ENCODE results near the gene TSPAN14. TPM values are rescaled to one million over a fixed set of nuclear protein-coding genes. Genes with fewer than 3 reads are reported as not detected.
A peak's percentile ranks its signal among the peaks of the same experiment; 100 is the strongest.

Gene TSPAN14
- total and polyA plus RNA-seq, 2 of the 13 experiments (the other 11 are each of a cell fraction or from before 2014, with no cell fraction given) = 24.1 to 80.6 TPM

DNA sequence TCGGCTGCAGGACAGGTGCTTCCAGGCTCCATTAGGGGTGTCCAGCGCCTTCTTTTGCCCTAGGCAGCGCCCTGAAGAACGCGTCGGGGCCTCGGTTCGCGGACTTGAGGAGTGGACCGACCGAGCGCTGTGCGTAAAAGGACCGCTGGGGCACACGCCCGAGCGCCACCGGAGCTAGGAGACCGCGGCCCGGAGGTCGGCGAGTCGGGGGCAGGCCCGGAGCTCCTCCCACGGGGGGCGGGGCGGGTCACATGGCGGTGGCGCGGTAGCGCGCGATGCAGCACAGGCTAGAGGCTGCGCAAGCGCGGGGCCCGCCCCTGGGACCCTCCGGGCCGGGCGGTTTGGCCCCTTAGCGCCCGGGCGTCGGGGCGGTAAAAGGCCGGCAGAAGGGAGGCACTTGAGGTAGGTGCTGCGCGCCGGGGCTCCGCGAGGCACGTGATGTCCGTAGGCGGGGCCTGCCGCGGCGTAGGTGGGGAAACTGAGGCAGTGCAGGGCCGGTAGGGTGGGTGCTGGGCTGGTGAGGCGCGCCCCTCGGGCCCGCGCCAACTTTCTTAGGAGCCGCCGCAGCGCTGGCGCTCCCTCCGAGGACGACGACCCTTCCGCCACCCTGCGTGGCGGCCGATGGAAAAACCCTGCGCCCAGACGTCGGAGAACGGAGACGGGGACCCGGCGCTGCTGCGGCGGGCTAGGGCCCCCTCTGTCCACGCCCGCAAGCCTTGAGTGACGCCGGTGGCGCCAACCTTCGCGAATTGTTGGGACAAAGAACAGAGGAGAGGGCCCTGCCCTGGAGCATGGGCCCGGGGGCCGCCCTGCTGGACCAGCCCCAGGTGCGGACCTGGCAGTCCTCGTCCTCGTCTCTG, 45.6 kb upstream of the TSPAN14 start, which contains the start of gene PRXL2A (continued):
- TF ChIP-seq ZSCAN12 (CRISPR knock-in tag; IDR thresholded peaks at IDR 0.05) (0 out of 2 replicates have a peak, but pooled peaks have one; percentile 50), SALL2 (CRISPR knock-in tag; IDR thresholded peaks at IDR 0.05) (no peak), ZNF17 (CRISPR knock-in tag; IDR thresholded peaks at IDR 0.05) (no peak), SMAD3 (CRISPR knock-in tag; IDR thresholded peaks at IDR 0.05) (no peak), PRDM15 (CRISPR knock-in tag; IDR thresholded peaks at IDR 0.05) (peak; percentile 65; the same call in 1 of the 2 replicates), GFI1 (CRISPR knock-in tag; IDR thresholded peaks at IDR 0.05; ENCODE audit: borderline replicate concordance) (peak; percentile 5; the same call in 1 of the 2 replicates), ZFP36L2 (CRISPR knock-in tag; IDR thresholded peaks at IDR 0.05) (no peak), PHB2 (IDR thresholded peaks at IDR 0.05; ENCODE audit: partially characterized antibody) (no peak), ZNF34 (CRISPR knock-in tag; IDR thresholded peaks at IDR 0.05; ENCODE audit: borderline replicate concordance) (no peak; the same call in 1 of the 2 replicates), FOXA3 (CRISPR knock-in tag; IDR thresholded peaks at IDR 0.05) (no peak), ZNF3 (CRISPR knock-in tag; IDR thresholded peaks at IDR 0.05) (0 out of 2 replicates have a peak, but pooled peaks have one; percentile 8), MXI1 (IDR thresholded peaks at IDR 0.05; ENCODE audit: borderline replicate concordance, low read depth, low read length) (peak; percentile 87; the same call in 2 of the 3 replicates), DMAP1 (CRISPR knock-in tag; IDR thresholded peaks at IDR 0.05) (peak; percentile 26; the same call in 1 of the 2 replicates), AGO1 (IDR thresholded peaks at IDR 0.05; ENCODE audit: low read depth, low read length, poor library complexity, severe bottlenecking) (peak; percentile 27), ZNF615 (CRISPR knock-in tag; IDR thresholded peaks at IDR 0.05; ENCODE audit: borderline replicate concordance) (no peak; the same call in 1 of the 2 replicates), TEAD3 (CRISPR knock-in tag; optimal IDR thresholded peaks at IDR 0.05; ENCODE audit: borderline replicate concordance) (no peak), ZZZ3 (CRISPR knock-in tag; IDR thresholded peaks at IDR 0.05; ENCODE audit: borderline replicate concordance) (0 out of 2 replicates have a peak, but pooled peaks have one; percentile 25), ZSCAN21 (CRISPR knock-in tag; IDR thresholded peaks at IDR 0.05; ENCODE audit: borderline replicate concordance) (peak; percentile 59), KLF9 (CRISPR knock-in tag; IDR thresholded peaks at IDR 0.05; ENCODE audit: low read depth) (no peak), ZNF879 (CRISPR knock-in tag; IDR thresholded peaks at IDR 0.05) (no peak; the same call in 1 of the 2 replicates)
- TF ChIP-seq, protein P1, sequence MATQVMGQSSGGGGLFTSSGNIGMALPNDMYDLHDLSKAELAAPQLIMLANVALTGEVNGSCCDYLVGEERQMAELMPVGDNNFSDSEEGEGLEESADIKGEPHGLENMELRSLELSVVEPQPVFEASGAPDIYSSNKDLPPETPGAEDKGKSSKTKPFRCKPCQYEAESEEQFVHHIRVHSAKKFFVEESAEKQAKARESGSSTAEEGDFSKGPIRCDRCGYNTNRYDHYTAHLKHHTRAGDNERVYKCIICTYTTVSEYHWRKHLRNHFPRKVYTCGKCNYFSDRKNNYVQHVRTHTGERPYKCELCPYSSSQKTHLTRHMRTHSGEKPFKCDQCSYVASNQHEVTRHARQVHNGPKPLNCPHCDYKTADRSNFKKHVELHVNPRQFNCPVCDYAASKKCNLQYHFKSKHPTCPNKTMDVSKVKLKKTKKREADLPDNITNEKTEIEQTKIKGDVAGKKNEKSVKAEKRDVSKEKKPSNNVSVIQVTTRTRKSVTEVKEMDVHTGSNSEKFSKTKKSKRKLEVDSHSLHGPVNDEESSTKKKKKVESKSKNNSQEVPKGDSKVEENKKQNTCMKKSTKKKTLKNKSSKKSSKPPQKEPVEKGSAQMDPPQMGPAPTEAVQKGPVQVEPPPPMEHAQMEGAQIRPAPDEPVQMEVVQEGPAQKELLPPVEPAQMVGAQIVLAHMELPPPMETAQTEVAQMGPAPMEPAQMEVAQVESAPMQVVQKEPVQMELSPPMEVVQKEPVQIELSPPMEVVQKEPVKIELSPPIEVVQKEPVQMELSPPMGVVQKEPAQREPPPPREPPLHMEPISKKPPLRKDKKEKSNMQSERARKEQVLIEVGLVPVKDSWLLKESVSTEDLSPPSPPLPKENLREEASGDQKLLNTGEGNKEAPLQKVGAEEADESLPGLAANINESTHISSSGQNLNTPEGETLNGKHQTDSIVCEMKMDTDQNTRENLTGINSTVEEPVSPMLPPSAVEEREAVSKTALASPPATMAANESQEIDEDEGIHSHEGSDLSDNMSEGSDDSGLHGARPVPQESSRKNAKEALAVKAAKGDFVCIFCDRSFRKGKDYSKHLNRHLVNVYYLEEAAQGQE (IDR thresholded peaks at IDR 0.05; ENCODE audit: borderline replicate concordance in 1 of 2, low read depth in 1 of 2, low read length in 2 of 2) = peak in 1 of 2 experiments; percentile 75; a peak in 1 of 4 replicates
